H9 (cell line): ENCODE data around the gene LAMA5. TPM values are rescaled to one million over a fixed set of nuclear protein-coding genes. Genes with fewer than 3 reads are reported as not detected.

Source experiments
- DNase-seq: peaks from one replicate; pipeline ENCODE4 v3.0.0-alpha.2; 2017
- H2AFZ ChIP-seq: one replicate; pipeline ENCODE4 v1.6.1; 2013; ENCODE audit warnings: mild to moderate bottlenecking, low read length, control low read depth, moderate library complexity
- H2AK5ac ChIP-seq: 2 replicates; pipeline ENCODE4 v1.6.1; 2013; ENCODE audit warnings: low read length, control low read depth, mixed read lengths; ENCODE audit not compliant: insufficient read length
- H2BK120ac ChIP-seq: one replicate; pipeline ENCODE4 v1.6.1; 2013; ENCODE audit warnings: low read depth, mild to moderate bottlenecking, low read length, control low read depth, inconsistent platforms; ENCODE audit not compliant: poor library complexity, severe bottlenecking
- H2BK12ac ChIP-seq: 2 replicates; pipeline ENCODE4 v1.6.1; 2013; ENCODE audit warnings: low read length, control low read depth, mixed read lengths, low read depth; ENCODE audit not compliant: insufficient read length
- H2BK15ac ChIP-seq: 2 replicates; pipeline ENCODE4 v1.6.1; 2013; ENCODE audit warnings: low read depth, low read length, control low read depth
- H2BK20ac ChIP-seq: one replicate; pipeline ENCODE4 v1.6.1; 2013; ENCODE audit warnings: low read depth, mild to moderate bottlenecking, low read length, control low read depth, inconsistent platforms; ENCODE audit not compliant: poor library complexity, severe bottlenecking
- H2BK5ac ChIP-seq: 2 replicates; pipeline ENCODE4 v1.6.1; 2013; ENCODE audit warnings: low read length, control low read depth, mixed read lengths; ENCODE audit not compliant: insufficient read length
- H3K14ac ChIP-seq: 2 replicates; pipeline ENCODE4 v1.6.1; 2013; ENCODE audit warnings: low read length, control low read depth; ENCODE audit not compliant: insufficient read depth
- H3K18ac ChIP-seq: 2 replicates; pipeline ENCODE4 v1.6.1; 2013; ENCODE audit warnings: low read depth, mild to moderate bottlenecking, mixed read lengths, low read length, control low read depth; ENCODE audit not compliant: insufficient read length
- H3K23ac ChIP-seq: 2 replicates; pipeline ENCODE4 v1.6.1; 2013; ENCODE audit warnings: low read length, control low read depth, mixed read lengths, low read depth; ENCODE audit not compliant: insufficient read length
- H3K23me2 ChIP-seq: 2 replicates; pipeline ENCODE4 v1.6.1; 2013; ENCODE audit warnings: low read depth, mild to moderate bottlenecking, mixed read lengths, low read length, control low read depth; ENCODE audit not compliant: insufficient read length, poor library complexity, severe bottlenecking
- H3K27ac ChIP-seq: 2 replicates; pipeline ENCODE4 v1.5.1; 2013; ENCODE audit warnings: low read length, control low read depth, mixed read lengths, low read depth; ENCODE audit not compliant: insufficient read length
- H3K27me3 ChIP-seq: 2 replicates; pipeline ENCODE4 v1.6.1; 2013; ENCODE audit warnings: low read length, control low read depth, inconsistent platforms; ENCODE audit not compliant: insufficient read depth
- H3K4ac ChIP-seq: 2 replicates; pipeline ENCODE4 v1.6.1; 2013; ENCODE audit warnings: low read depth, mild to moderate bottlenecking, control low read depth, inconsistent platforms, low read length, moderate library complexity
- H3K4me1 ChIP-seq: 2 replicates; pipeline ENCODE4 v1.6.1; 2013; ENCODE audit warnings: low read length, control low read depth, inconsistent platforms; ENCODE audit not compliant: insufficient read depth
- H3K4me2 ChIP-seq: 2 replicates; pipeline ENCODE4 v1.6.1; 2013; ENCODE audit warnings: low read length, control low read depth, mixed read lengths; ENCODE audit not compliant: insufficient read length, insufficient read depth
- H3K56ac ChIP-seq: 2 replicates; pipeline ENCODE4 v1.6.1; 2013; ENCODE audit warnings: low read depth, mild to moderate bottlenecking, mixed read lengths, low read length, control low read depth; ENCODE audit not compliant: insufficient read length
- H3K79me1 ChIP-seq: 2 replicates; pipeline ENCODE4 v1.6.1; 2013; ENCODE audit warnings: low read depth, mild to moderate bottlenecking, moderate library complexity, low read length, control low read depth, inconsistent platforms; ENCODE audit not compliant: insufficient read depth, poor library complexity, severe bottlenecking
- H3K79me2 ChIP-seq: 2 replicates; pipeline ENCODE4 v1.6.1; 2013; ENCODE audit warnings: low read length, control low read depth, inconsistent platforms; ENCODE audit not compliant: insufficient read depth
- H3K9ac ChIP-seq: 2 replicates; pipeline ENCODE4 v1.6.1; 2013; ENCODE audit warnings: low read length, control low read depth, mixed read lengths; ENCODE audit not compliant: insufficient read length; ENCODE audit errors: extremely low read depth
- H3K9me3 ChIP-seq: one replicate; pipeline ENCODE4 v1.6.1; 2013; ENCODE audit warnings: low read depth, low read length, inconsistent platforms; ENCODE audit not compliant: control insufficient read depth
- H3T11ph ChIP-seq: one replicate; pipeline ENCODE4 v1.6.1; 2013; ENCODE audit warnings: mild to moderate bottlenecking, low read length, control low read depth, inconsistent platforms
- H4K20me1 ChIP-seq: one replicate; pipeline ENCODE4 v1.6.1; 2013; ENCODE audit not compliant: control insufficient read depth, insufficient read length, insufficient read depth
- H4K5ac ChIP-seq: 2 replicates; pipeline ENCODE4 v1.6.1; 2013; ENCODE audit warnings: low read depth, mild to moderate bottlenecking, mixed read lengths, low read length, control low read depth; ENCODE audit not compliant: insufficient read length
- H4K8ac ChIP-seq: replicated peaks from 2 replicates; pipeline ENCODE4 v1.6.1; 2013; ENCODE audit warnings: low read length, control low read depth, mixed read lengths, low read depth; ENCODE audit not compliant: insufficient read length
- H4K91ac ChIP-seq: 2 replicates; pipeline ENCODE4 v1.6.1; 2013; ENCODE audit warnings: low read depth, mild to moderate bottlenecking, moderate library complexity, mixed read lengths, low read length, control low read depth; ENCODE audit not compliant: insufficient read length
- H3K27ac Mint-ChIP-seq, 3 experiments: 2 replicates in 2 of 3; 3 replicates in 1 of 3; pipeline ENCODE4 v1.8.0; 2020 to 2021; ENCODE audit warnings: mixed read lengths in 3 of 3, mild to moderate bottlenecking in 1 of 3, moderate library complexity in 1 of 3
- H3K27me3 Mint-ChIP-seq: 2 replicates; pipeline ENCODE4 v1.8.0; 2021; ENCODE audit warnings: low read depth, mild to moderate bottlenecking, moderate library complexity, mixed read lengths
- H3K36me3 Mint-ChIP-seq, 3 experiments: 2 replicates in 2 of 3; 3 replicates in 1 of 3; pipeline ENCODE4 v1.8.0; 2020 to 2021; ENCODE audit warnings: low read depth in 3 of 3, mixed read lengths in 3 of 3; ENCODE audit not compliant: insufficient read depth in 1 of 3
- H3K4me1 Mint-ChIP-seq, 2 experiments: 2 replicates each; pipeline ENCODE4 v1.8.0; 2020; ENCODE audit warnings: mixed read lengths in 2 of 2
- H3K4me3 Mint-ChIP-seq, 2 experiments: 2 replicates in 1 of 2; 3 replicates in 1 of 2; pipeline ENCODE4 v1.8.0; 2020 to 2021; ENCODE audit warnings: mild to moderate bottlenecking in 2 of 2, mixed read lengths in 2 of 2, moderate library complexity in 1 of 2
- H3K9me3 Mint-ChIP-seq, 2 experiments: 2 replicates in 1 of 2; 3 replicates in 1 of 2; pipeline ENCODE4 v1.8.0; 2020; ENCODE audit warnings: mild to moderate bottlenecking in 2 of 2, mixed read lengths in 2 of 2, moderate library complexity in 1 of 2
- WGBS: extraction: QIAGEN DNeasy Blood & Tissue Kit; methylation state at CpG from one replicate; pipeline ENCODE4 v1.1.7; 2013; ENCODE audit warnings: missing lambda C conversion rate, low lambda C conversion rate, mixed read lengths; ENCODE audit not compliant: insufficient read length; ENCODE audit errors: extremely low coverage; 5-methylcytosine and 5-hydroxymethylcytosine counted together
- total RNA-seq: library from RNA; stranded (reverse); gene quantifications from 2 replicates; pipeline ENCODE4 v1.2.1, GENCODE V29; 2021
- TF ChIP-seq, protein P1 (sequence below): fragments of 200-600 bp; sonication (generic); conservative IDR thresholded peaks from 3 replicates; pipeline ENCODE4 v1.8.0; 2021; ENCODE audit warnings: antibody characterized with exemption, mild to moderate bottlenecking

The LAMA5 gene
- total RNA-seq, 1 experiment from 2014 or later, result 200 TPM

DNA sequence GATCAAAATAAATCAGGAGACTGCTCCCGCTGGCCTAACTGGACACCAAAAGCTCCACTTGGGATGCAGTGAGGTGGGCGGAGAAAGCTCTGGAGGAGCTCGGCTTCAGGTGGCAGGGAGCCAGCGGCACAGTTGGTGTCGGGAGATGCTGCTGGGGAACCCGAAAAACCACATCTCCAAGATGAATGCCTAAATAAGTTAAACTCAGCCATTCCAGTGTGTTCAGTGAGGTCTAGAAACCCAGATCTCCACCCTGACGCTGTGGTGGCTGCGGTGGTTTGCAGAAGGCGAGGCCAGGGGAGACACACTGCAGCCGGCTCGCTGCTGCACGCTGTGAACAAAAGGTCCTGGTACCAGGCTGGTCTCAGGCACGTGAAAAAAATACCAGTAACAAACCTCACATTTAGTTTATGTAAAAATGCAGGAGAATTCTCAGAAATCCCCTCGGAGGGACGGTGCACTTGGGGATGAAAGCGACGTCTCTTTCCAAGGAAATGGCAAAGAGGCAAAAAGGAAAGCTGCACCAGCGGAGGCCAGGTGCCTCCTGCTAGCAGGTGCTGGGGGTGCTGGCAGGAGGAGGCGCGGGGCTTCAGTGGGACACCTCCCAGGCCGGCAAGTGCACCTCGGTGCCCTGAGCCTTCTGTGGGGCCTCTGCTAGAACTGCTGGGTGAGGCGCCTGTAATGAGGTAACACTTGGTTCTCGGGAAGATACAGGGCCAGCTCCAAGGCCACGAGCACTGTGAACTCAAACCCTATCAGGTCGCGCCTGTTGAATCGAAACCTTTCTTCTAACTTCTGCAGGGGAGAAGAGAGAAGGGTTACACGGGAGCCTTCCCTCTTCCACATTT, 23.4 kb upstream of the LAMA5 start:
- Histone ChIP-seq H3T11ph (no peak overlapping the region), H2AFZ (no peak overlapping the region), H2BK20ac (no peak overlapping the region), H2BK120ac (no peak overlapping the region), H4K8ac (no peak overlapping the region), H2BK5ac (no peak overlapping the region), H3K4ac (no peak overlapping the region), H3K23me2 (peaks cover 14% of the 10 kb centered on the region), H3K79me1 (peaks cover 8% of the 10 kb centered on the region), H3K18ac (no peak overlapping the region), H3K9ac (no peak overlapping the region), H2AK5ac (no peak overlapping the region), H3K23ac (no peak overlapping the region), H3K79me2 (peaks cover 10% of the 10 kb centered on the region; the same call in 1 of the 2 replicates), H4K91ac (no peak overlapping the region), H3K14ac (no peak overlapping the region), H3K27me3 (no peaks in the 10 kb centered on the region), H4K5ac (no peak overlapping the region), H3K4me1 (no peaks in the 10 kb centered on the region), H3K27ac (no peak overlapping the region), H3K4me2 (no peak overlapping the region), H4K20me1 (no peaks in the 10 kb centered on the region), H3K56ac (no peak overlapping the region), H3K9me3 (no peaks in the 10 kb centered on the region), H2BK15ac (no peak overlapping the region), H2BK12ac (no peak overlapping the region)
- Mint-ChIP-seq H3K27ac (peak overlapping the region; percentile 39 to 89 (median 57); a peak in 6 of 7 replicates), H3K27me3 (peaks cover 2% of the 10 kb centered on the region; the same call in 1 of the 2 replicates), H3K4me1 (peaks cover 15 to 18% of the 10 kb centered on the region in 2 experiments), H3K36me3 (peaks cover 25 to 40% (median 35%) of the 10 kb centered on the region in 3 experiments; a peak in 6 of 7 replicates), H3K4me3 (peak overlapping the region in 1 of 2 experiments; percentile 50; a peak in 1 of 5 replicates), H3K9me3 (no peaks in the 10 kb centered on the region; a peak in 1 of 5 replicates)
- TF ChIP-seq, protein P1, sequence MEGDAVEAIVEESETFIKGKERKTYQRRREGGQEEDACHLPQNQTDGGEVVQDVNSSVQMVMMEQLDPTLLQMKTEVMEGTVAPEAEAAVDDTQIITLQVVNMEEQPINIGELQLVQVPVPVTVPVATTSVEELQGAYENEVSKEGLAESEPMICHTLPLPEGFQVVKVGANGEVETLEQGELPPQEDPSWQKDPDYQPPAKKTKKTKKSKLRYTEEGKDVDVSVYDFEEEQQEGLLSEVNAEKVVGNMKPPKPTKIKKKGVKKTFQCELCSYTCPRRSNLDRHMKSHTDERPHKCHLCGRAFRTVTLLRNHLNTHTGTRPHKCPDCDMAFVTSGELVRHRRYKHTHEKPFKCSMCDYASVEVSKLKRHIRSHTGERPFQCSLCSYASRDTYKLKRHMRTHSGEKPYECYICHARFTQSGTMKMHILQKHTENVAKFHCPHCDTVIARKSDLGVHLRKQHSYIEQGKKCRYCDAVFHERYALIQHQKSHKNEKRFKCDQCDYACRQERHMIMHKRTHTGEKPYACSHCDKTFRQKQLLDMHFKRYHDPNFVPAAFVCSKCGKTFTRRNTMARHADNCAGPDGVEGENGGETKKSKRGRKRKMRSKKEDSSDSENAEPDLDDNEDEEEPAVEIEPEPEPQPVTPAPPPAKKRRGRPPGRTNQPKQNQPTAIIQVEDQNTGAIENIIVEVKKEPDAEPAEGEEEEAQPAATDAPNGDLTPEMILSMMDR, result no peak
- no peak for DNase-seq
- no CpG with 5 or more reads among the region's 29 CpGs for WGBS
